Uterus (tissue), 4 donors: Measurements from ENCODE around the gene MAN1B1. TPM values are rescaled to one million over a fixed set of nuclear protein-coding genes. Genes with fewer than 3 reads are reported as not detected.

Source experiments
- DNase-seq, 2 donors: peaks; one replicate each; pipeline ENCODE4 v3.0.0-alpha.2; 2019 to 2020
- H3K27ac ChIP-seq, 2 donors: fragments of 200-600 bp; sonication (generic); 1 replicate in 1 of 2; 2 replicates in 1 of 2; pipeline ENCODE4 v1.5.1; 2016 to 2018
- H3K27me3 ChIP-seq, 2 donors: fragments of 200-600 bp; sonication (generic); one replicate each; pipeline ENCODE4 v1.5.1; 2018 to 2019; ENCODE audit warnings: control low read depth in 1 of 2
- H3K36me3 ChIP-seq, 2 donors: fragments of 200-600 bp; sonication (generic); one replicate each; pipeline ENCODE4 v1.5.1; 2019; ENCODE audit warnings: control low read depth in 1 of 2
- H3K4me1 ChIP-seq, 2 donors: fragments of 200-600 bp; sonication (generic); one replicate each; pipeline ENCODE4 v1.5.1; 2018 to 2019; ENCODE audit warnings: control low read depth in 1 of 2
- H3K4me3 ChIP-seq, 2 donors: fragments of 200-600 bp; sonication (generic); 1 replicate in 1 of 2; 2 replicates in 1 of 2; pipeline ENCODE4 v1.5.1; 2018 to 2019; ENCODE audit warnings: mild to moderate bottlenecking in 1 of 2
- H3K9me3 ChIP-seq, 2 donors: fragments of 200-600 bp; sonication (generic); one replicate each; pipeline ENCODE4 v1.5.1; 2019; ENCODE audit warnings: control low read depth in 1 of 2
- CTCF ChIP-seq, 4 experiments: fragments of 200-600 bp in 2 of 4; fragments of 450-650 bp in 2 of 4; sonication (generic) in 2 of 4; IDR thresholded peaks; one replicate each; pipeline ENCODE4 v1.5.1; 2016 to 2019; ENCODE audit warnings: antibody characterized with exemption in 4 of 4, mild to moderate bottlenecking in 2 of 4, moderate library complexity in 1 of 4
- POLR2A ChIP-seq, 2 donors: fragments of 450-650 bp; IDR thresholded peaks; one replicate each; pipeline ENCODE4 v1.6.1; 2016; ENCODE audit warnings: antibody characterized with exemption in 2 of 2, mild to moderate bottlenecking in 1 of 2, moderate library complexity in 1 of 2
- intact Hi-C: fragments of 100-400 bp; cut with DNase I; formaldehyde crosslinking; loops from one replicate; pipeline ENCODE4 v1.15.1; 2023; ENCODE audit warnings: low total_unique reads
- total RNA-seq, 4 donors: library from RNA; depleted of rRNA in 3 of 4; stranded (reverse); fragments of >200 nt in 3 of 4; gene quantifications; one replicate each; pipeline versions ENCODE4 v1.1.0 to v1.2.4, GENCODE V29; 2014 to 2023
- donor health status: DM: yes; HTN: yes; CAD: no.

The MAN1B1 gene
- total RNA-seq, 4 donors from 2014 or later: 32.9 to 65.0 (median 47.5) TPM

GRCh38 chr9:137113385-137114159 is 26.8 kb downstream of the MAN1B1 start:
- H3K27me3 ChIP-seq: no peaks in the 10 kb centered on the region
- H3K27ac ChIP-seq: no peak overlapping the region
- DNase-seq: no peak
- H3K4me3 ChIP-seq: no peak overlapping the region
- no peaks in the 10 kb centered on the region for H3K36me3 ChIP-seq
- intact Hi-C loops: loop anchor here (10.0 kb wide), 1 partner anchor 111 kb away; the partner anchor contains the start of genes CYSRT1, RNF208 and RNF224
- peaks cover 0 to 6% of the 10 kb centered on the region in 2 donors for H3K4me1 ChIP-seq
- H3K9me3 ChIP-seq: no peaks in the 10 kb centered on the region
- TF ChIP-seq CTCF (IDR thresholded peaks at IDR 0.05) (no peak), POLR2A (IDR thresholded peaks at IDR 0.05) (no peak)

GRCh38 chr9:137114220-137114612 is 27.4 kb downstream of the MAN1B1 start:
- H3K27me3 ChIP-seq: no peaks in the 10 kb centered on the region
- no peaks in the 10 kb centered on the region for H3K9me3 ChIP-seq
- H3K4me1 ChIP-seq: peaks cover 0 to 6% of the 10 kb centered on the region in 2 donors
- peak overlapping the region; percentile 21 to 59 for H3K4me3 ChIP-seq
- no peak for DNase-seq
- TF ChIP-seq CTCF (IDR thresholded peaks at IDR 0.05): no peak
- no peak for TF ChIP-seq POLR2A (IDR thresholded peaks at IDR 0.05)
- no peaks in the 10 kb centered on the region for H3K36me3 ChIP-seq
- peak overlapping the region in 1 of 2 donors; percentile 1 for H3K27ac ChIP-seq
- intact Hi-C loops: loop anchor here (10.0 kb wide), 1 partner anchor 111 kb away; the partner anchor contains the start of genes CYSRT1, RNF208 and RNF224

- Histone ChIP-seq H3K27ac (peak within 1 kb of the TSS in 1 of 2 donors; percentile 1), H3K36me3 (no peaks in the 10 kb centered on the region), H3K27me3 (no peaks in the 10 kb centered on the region), H3K4me1 (peaks cover 0 to 6% of the 10 kb centered on the region in 2 donors), H3K9me3 (no peaks in the 10 kb centered on the region), H3K4me3 (peak within 1 kb of the TSS; percentile 21 to 59)
- peak; percentile 10 to 25 for TF ChIP-seq POLR2A (IDR thresholded peaks at IDR 0.05)
- TF ChIP-seq CTCF (IDR thresholded peaks at IDR 0.05): peak in 1 of 4 experiments; percentile 4
- peak in 1 of 2 donors; percentile 55 for DNase-seq
- intact Hi-C loops: loop anchor here (10.0 kb wide), 1 partner anchor 110 kb away; the partner anchor contains the start of genes CYSRT1, RNF208 and RNF224
Measured at GRCh38 chr9:137114613-137115393, 28.0 kb downstream of the MAN1B1 start, which contains the start of gene DPP7. Gene DPP7 (minus strand): TSS chr9:137114733. CDS start chr9:137114713, 20 bp downstream.

GRCh38 chr9:137115394-137116026 is 28.7 kb downstream of the MAN1B1 start:
- DNase-seq: no peak
- Histone ChIP-seq H3K27ac (no peak overlapping the region), H3K4me1 (peaks cover 0 to 6% of the 10 kb centered on the region in 2 donors), H3K36me3 (no peaks in the 10 kb centered on the region), H3K27me3 (no peaks in the 10 kb centered on the region), H3K4me3 (no peak overlapping the region), H3K9me3 (no peaks in the 10 kb centered on the region)
- intact Hi-C loops: loop anchor here (10.0 kb wide), 1 partner anchor 109 kb away; the partner anchor contains the start of genes CYSRT1, RNF208 and RNF224
- no peak for TF ChIP-seq CTCF (IDR thresholded peaks at IDR 0.05)
- no peak for TF ChIP-seq POLR2A (IDR thresholded peaks at IDR 0.05)
